Stimulated activated CD4-positive, alpha-beta T cell treated with anti-CD3 and anti-CD28 coated beads, Interleukin-12 subunit alpha, Interleukin-12 subunit beta, amount 100 ng/mL, for 48 hours (primary cell): ENCODE measurements around the gene AK1.
"Not testable (repeated sequence)": the region's sequence is repeated elsewhere in the genome, so short reads cannot be mapped to it uniquely, and the experiment has no call there.

Experiments used
- DNase-seq, 3 donors: peaks; one replicate each; pipeline ENCODE4 v3.0.0-alpha.2; 2020; ENCODE audit warnings: low read depth in 2 of 3, low spot score in 1 of 3

Gene AK1

DNA sequence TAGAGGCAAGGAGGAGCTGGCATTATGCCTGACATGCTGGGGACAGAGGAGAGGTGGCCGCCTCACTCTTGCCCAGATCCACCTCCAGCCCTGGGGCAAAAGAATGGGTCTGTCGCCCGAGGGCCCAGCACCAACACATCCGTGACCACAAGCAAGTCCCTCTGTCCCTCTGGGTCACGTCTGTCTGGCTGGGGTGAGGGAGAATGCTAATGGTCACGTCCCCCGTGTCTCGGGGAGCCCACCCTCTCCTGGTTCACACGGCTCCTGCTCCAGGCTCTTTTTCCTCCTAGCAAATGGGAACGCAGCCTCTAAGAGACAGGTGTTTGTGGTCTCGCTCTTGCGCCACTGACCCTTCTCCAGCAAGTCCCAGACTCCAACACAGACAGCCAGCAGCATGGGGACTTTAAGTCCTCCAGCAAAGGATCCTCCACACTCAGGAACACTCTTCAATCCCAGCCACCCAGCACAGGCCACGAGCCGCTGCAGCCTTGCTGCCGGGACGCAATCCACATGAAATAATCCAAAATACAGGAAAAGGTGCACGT is 27.1 kb downstream of the AK1 start:
- DNase-seq, result no peak

DNA sequence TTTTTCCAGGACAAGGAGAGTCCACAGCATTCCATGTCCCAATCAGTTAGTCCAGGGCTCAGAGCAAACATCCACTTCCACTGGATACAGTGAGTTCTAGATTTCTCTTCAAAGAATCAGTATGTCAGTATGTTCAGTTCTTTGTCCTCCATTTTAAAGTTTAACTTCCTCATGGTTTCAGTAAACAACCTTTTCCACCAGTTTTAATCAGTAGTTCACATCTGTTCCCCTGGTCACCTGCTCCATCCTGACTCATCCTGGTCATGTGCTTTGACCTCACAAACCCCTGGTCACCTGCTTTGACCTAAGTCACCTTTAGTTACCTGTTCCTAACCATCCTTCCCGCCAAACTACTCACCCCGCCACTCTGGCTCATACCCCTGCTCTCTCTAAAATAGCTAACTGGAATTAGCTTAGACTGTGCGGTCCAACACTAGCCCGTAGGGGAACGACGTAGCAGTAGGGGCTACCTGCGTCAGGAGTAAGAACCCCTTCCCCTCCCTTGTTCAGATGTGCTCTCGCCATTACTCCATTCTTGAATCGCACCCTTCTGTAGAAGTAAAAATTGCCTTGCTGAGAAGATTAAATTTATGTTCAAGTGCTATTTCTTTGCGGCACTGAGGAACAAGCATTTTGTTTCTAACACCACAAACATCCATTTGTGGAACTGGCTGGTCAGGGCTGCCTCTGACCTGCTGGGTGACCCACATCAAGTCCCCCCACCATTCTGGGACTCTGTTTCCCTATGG is 28.5 kb downstream of the AK1 start:
- no peak for DNase-seq

DNA sequence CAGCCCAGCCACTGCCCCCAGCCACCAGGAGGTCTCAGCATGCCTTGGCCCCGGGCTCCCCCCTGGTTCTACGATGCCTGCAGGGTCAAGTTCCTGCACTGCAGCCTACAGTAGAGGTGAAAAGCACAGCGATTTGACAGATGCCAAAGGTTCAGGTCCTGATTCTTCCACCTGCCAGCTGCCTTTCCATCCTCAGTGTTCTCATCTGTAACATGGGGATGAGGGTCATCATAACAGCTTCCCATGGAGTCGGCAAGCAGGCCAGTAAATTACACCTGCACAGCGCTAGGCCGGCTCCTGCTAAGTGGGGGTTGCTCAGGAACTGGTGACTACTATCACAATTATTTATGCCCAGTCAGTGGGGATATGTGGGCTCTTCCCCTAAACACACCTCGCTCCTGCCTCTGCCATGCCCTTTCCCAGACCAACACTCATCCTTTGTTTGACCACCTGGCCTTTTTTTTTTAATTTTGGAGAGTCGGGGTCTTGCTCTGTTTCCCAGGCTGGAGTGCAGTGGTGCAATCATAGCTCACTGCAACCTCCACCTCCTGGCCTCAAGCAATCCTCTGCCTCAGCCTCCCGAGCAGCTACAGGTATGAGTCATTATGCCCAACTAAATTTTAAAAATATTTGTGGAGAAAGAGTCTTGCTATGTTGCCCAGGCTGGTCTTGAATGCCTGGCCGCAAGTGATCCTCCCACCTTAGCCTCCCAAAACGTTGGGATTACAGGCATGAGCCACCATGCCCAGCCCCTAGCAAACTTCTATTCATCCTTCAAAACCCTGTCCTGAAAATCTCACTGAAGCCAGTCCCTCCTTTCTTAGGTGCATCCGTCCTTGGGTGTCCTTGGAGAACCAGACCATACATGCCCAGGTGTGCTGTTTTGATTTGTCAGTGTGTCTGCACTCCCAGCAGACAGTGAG is 29.4 kb downstream of the AK1 start:
- no peak for DNase-seq

DNA sequence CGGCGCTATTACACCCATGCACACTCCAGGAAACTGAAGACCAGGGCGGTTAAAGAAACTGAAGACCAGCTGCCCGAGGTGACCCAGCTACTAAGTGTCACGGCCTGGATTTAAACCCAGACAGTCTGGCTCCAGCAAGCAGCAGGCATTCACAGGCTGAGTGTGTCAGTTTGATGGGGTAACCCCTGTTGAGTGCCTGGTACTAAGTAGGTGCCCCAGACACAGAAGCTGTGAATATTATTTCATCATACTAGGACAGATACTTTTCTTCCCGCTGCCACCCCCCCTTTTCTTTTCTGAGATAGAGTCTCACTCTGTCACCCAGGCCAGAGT is 30.3 kb downstream of the AK1 start:
- no peak for DNase-seq

DNA sequence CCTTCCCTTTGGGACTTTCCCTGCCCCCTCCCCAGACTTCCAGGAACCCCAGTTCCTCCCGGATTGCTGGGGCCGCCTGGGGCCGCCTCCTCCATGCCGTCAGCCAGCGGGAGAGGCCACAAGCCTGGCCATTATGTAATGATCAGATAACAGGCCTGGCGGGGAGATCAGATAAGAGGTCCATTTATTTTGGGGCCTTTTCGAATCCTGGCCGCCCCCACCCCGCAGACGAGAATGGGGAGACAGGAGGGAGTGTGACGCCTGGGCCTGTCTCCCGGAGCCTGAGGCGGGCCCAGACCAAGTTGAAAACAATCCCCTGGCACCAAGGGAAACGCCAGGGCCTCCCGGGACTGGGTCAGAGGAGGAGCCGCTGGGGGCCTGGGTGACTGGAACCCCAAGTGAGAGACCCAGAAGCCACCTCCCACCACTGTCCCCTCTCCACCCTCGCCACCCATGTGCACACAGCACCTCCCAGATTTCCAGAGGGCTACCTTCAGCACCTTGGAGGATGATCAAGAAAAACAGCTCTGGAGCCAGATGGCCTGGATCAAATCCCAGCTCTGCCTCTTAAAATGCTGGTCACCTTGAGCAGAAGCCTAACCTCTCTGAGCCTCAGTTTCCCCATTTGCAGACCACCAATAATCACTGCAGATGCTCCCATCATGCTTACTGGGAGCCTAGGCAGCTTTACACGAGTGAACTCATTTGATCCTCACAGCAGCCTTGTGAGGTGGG is 30.9 kb downstream of the AK1 start:
- no peak for DNase-seq

DNA sequence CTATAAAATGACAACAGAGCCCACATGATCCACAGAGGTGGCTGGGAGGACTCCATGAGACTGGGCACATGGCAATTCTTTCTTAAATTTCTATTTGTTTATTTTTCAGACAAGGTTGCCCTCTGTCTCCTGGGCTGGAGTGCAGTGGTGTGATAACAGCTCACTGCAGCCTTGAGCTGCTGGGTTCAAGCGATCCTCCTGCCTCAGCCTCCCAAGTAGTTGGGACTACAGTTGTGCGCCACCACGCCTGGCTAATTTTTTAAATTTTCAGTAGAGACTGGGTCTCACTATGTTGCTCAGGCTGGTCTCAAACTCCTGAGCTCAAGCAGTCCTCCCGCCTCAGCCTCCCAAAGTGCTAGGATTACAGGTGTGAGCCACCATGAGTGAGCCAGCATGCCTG is 31.9 kb downstream of the AK1 start:
- DNase-seq, result not testable (repeated sequence)

DNA sequence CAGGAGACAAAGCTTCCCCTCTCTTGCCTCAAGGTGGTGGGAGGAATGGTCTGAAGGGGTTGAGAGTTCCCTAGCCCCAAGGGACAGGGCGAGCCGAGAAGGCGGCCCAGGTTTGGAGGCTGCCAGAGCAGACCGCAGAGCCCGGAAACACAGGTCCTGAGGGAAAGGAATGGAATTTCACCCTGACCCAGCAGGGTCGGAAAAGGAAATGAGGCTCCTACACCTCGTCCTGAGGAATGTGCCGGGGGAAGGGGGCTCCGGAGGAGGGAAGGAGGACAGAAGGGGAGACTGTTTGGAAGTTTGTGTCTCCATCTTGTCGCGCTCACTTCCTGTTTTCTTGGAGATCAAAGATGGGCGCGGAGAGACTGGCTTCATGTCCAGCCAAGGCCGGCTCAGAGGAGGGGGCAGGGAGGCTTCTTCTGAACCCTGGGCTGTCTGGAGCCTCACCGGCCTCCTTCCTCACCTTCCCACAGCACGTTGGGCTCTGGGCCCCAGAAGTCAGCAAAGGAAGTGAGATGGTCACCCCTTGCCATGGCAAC is 32.6 kb downstream of the AK1 start:
- no peak for DNase-seq

DNA sequence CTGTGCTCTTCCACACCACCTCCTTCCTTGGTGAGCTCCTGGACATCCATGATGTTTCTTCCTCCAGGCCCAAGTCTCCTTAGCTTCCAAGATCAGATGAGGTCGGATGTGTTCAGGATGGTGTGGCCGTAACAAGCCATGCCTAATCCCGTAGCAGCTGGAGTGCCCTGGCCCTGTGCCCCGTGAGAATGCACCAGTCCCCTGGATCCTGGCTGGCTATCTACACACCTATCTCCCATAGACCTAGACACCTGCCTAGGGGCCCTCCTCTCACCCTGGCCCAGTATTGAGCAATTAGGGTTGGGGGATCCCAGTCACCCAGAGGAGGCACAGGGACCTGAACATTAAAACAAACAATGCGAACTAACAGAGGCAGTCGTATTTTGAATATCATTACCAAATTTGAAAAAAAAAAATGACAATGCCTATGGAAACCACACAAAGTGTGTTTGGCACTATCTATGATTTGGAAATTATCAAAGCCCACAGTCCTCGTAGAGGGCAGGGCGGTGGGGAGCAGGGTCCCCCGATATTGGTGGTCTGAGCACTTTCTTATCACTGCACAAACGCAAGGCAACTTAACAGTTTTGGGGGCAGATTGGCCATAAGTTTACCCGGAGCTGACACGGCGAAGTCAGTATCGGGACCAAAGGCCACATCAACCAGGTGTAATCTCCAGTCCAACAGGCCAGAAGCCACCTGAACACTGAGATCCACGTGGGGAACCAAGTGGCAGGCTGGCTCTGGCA is 36.2 kb downstream of the AK1 start:
- DNase-seq, result no peak

DNA sequence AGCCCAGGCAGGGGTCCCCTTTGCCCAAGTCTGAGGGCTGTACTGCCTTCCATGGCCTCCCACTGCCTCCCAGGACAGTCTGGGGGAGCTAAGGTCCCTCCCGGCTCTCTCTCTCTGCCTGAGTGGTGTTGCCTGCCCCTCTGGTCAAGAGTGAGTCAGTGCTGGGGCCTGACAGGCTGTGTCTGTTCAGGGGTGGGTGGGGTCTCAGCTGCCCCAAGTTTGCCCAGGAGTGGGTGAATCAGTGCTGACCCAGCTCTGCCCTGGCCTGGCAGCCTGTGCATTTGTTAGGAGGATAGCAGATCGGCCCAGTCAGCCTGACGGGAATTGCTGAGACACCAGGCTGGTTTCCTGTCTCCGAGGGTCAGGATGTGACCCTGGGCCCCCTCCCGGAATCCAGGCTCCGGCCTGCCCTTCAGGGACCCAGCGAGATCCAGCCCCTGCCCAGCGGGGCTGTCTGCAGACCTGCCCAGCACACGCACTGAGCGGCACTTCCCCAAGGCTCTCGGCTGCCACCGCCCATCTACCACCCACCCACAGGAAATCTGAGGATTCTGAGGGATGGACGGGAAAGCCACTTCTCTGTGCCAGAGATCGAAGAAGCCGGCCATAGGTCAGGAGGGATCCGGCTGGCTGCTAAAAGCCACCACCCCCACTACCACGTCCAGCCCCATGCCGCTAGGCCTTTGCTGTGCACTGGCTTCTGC is 38.9 kb downstream of the AK1 start:
- no peak for DNase-seq

DNA sequence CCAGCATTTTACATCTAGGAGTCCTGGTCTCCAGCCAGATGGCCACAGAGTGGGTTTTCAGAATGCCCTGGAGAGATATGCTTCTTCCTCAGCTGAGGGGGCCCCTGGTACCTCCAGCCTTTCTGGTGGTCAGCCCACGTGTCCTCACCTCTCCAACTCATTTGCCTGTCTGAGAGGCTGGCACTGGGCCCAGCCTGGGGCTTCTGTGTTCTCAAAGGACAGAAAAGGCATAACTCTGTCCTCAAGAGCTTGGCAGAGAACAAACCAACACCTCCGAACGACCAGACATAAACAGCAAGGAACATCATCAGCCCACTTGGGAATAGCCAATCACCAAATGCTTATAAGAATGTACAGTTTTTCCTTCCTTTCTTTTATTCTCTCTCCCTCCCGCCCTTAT is 40.1 kb downstream of the AK1 start:
- no peak for DNase-seq

DNA sequence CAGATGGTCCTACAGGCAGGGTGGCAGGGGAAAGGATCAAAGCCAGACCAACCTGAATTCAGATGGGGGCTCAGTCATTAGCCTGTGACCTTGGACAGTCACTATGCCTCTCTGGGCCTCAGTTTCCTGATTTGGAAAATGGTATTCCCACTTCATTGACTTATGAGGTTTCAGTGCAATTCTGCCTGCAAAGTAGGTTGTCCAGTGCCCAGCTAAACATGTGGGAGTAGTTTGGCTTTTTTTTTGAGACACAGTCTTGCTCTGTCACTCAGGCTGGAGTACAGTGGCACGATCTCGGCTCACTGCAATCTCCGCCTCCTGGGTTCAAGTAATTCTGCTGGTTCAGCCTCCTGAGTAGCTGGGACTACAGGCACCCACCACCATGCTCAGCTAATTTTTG is 40.9 kb downstream of the AK1 start:
- not testable (repeated sequence) for DNase-seq

DNA sequence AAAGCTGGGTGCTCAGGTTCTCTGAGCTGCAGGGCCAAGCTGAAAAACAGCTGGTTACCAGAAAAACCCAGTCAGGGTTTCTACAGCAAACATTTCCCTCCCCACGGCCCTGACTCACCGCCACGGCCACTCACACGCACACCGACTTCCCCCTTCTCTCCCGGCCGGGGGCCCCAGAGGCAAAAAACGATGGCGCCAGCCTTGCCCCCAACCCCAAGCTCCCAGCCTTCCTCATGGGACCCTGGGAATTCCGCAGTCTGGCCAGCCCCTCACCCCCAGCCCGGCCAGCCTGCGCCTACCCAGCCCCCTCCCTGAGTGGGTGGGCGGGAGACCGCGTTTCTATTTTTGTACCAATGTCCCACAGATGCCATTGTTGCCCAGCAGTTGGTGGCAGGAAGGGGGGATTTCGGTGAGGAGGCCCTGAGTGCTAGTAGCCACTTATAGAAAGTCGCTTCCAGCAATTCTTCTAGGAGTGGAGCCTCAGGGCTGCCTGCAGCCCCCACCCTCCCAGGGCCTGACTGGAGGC is 41.4 kb downstream of the AK1 start:
- DNase-seq, result peak in 1 of 3 donors; percentile 13

DNA sequence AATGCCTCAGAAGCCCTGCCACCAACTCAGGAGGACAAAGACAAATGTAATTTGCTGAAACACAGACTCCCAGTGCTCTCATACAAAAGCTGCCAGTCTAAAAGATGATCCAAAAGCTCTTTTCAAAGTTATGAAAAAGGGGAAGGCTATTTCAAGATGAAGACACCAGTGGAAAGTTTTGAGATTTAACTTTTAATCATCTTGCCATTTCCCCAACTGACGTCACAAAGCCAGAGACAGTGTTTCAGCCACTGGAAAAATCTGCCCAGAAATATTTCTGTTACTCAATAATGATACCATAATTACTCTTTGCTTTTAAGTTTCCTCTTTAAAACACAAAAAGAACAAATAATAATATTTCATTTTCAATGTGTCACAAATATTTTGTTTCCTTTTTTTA is 43.9 kb downstream of the AK1 start:
- no peak for DNase-seq

DNA sequence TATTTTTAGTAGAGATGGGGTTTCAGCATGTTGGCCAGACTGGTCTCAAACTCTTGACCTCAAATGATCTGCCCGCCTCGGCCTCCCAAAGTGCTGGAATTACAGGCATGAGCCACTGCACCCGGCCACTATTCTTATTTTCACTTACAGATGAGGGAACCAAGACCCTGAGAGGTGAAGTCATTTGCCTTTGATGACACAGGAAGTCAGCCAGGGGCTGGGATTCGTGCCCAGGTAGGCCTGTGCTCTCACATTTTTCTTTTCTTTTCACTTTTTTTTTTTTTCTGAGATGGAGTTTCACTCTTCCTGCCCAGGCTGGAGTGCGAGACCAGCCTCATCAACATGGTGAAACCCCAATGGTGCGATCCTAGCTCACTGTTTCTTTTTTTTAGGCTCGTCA is 45.2 kb downstream of the AK1 start:
- no peak for DNase-seq

DNA sequence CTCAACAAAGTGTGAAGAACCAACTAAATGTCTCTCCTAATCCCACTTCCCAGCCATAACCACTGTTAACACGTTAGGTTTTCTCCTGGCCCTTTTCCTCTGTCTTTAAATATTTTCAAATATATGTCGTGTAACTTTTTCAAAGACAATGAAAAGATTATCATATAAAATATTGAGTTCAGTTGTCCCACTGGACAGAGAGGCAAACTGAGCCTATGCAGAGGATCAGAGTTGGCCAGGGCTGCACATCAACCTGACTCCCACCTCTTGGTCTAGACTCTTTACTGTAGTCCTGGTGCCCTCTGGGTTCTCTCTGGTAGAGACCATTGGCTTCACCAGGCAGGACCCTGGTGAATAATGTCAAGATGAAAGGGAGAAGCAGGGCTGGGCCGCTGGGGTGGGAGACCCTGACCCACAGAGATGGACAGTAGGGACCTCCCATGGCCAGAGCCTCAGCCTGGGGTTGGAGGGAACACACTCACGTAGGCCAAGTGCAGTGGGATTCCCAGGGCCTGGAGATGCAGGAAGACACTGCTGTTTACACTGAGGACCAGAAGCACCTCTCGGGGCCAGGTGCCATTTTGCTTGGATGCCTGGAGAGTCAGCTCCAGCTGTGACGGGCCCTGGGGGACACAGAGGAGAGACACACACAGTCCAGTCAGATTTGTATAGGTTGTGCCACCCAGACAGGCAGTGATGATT is 48.1 kb downstream of the AK1 start:
- DNase-seq, result no peak

DNA sequence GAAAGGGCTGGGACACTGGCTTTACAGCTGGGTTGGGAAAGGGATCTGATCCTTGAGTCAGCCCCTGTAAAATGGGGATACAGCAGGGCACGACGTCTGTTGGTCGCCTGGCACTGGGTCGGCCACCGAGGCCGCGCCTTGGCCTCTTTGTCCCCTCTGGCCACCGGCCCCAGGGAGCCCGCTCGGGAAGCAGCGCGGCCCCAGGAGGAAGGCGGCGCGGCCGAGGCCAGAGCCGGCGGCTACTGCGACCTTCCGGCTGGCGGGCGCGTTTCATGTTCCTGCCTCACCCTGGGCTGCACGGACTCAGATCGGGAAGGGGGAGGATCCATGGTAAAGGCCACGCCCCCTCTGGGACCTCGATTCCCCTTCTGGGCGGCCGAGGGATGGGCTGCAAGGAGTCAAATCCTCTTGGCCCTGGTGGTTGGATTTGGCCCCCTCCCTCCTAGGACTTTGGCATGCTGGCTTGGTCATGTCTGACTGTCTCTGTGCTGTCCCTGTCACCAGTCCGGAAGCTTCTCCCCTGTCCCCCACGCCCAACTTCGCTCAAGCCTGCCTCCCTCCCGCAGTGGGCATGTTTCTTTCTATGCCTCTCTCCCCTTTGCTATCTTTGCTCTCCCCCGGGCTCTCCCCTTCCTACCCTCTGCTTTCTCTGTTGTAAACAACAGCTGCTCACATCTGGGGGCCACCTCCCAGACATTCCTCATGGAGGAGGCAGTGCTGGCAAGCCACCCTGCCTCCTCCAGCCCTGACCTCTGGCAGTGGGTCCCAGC is 49.0 kb downstream of the AK1 start:
- no peak for DNase-seq

DNA sequence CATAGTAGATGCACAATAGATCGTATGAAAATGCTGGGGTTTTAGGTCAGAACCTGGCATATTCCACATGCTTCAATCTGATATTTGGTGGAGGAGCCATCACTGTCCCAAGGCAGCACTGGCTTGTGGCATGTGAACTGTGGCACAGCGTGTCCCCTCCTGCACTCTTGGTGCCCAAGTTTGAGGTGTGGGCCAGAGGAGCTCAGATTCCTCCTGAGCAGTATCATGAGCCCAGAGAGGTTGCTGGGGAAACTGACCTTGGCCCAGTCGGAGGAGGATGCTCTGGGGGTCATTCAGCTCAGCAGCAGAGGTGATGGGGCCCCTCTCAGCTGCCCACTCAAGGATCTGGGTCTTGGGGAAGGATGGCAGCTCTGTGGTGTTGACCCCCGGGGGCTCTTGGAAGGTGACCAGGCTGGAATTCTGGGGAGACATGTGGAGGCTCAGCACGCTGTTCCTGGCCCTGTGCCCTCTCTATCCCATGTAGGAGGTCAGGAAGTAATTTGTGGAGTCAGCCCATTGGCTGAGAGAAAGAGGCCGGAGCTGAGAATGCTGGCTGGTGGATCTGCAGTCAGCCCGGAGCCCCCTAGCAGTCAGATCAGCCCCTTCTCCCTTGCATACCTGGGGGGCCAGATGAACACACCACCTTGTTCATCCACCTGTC is 51.1 kb downstream of the AK1 start:
- DNase-seq, result no peak
